GM19035 (cell line): Measurements from ENCODE around the gene ZKSCAN7.
"Not testable (repeated sequence)": the region's sequence is repeated elsewhere in the genome, so short reads cannot be mapped to it uniquely, and the experiment has no call there.

ENCODE experiments used
- ATAC-seq: cut with Tn5 transposase; IDR thresholded peaks from one replicate; pipeline ENCODE4 v1.9.1; 2021; ENCODE audit not compliant: unreplicated experiment

Gene ZKSCAN7

DNA sequence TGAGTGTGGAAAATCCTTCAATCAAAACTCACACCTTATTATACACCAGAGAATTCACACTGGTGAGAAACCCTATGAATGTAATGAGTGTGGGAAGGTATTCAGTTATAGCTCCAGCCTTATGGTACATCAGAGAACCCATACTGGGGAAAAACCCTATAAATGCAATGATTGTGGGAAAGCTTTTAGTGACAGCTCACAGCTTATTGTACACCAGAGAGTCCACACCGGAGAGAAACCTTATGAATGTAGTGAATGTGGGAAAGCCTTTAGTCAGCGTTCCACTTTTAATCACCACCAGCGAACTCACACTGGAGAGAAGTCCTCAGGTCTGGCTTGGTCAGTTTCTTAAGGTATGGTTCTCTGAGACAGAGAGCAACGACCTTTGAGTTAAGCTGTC, 16.0 kb downstream of the ZKSCAN7 start:
- no peak for ATAC-seq

DNA sequence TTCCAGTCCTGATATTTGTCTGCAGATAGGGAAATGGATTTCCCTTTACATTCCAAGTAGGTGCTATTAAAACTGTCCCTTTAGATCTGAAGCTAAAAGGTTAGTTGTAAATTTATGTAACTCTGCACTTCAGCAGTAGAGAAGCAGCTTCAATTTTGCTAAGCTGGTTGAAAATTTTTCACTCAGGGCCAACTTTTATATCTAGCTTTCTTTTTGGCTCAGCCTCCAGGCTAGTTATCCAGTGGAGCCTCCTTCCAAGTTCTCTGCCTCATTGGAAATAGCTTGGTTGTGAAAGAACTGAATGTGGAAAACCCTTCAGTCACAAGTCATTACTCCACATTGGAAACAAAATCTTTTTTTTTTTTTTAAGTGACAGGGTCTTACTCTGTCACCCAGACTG, 21.6 kb downstream of the ZKSCAN7 start:
- no peak for ATAC-seq

DNA sequence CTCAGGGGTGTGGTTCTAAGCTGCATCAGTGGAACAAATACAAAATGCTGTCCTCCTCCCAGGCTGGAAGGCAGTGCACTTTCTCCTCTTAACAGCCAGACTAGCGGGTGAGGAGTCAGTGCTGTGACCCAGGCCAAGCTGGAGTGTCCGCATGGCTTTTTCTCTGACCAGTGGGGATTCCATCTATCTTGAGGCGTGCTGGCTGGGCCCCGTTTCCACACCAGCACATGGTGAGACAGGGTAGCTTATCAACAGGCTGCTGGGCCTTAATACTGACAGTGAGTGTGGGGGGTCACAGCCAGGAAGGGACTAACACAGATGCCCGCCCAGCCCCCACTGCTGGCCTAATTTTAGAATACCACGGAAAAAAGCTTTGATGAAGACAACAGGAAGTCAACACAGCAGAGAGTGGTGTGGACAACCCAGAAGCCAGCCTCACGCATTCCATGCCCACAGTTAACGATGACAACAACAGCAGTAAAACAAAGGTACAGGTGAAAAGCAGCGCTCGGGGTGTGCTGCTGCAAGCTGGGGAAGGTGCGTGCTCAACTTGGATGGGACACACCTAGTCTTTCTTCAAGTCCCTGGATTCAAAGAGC, 22.5 kb downstream of the ZKSCAN7 start:
- ATAC-seq = not testable (repeated sequence)

DNA sequence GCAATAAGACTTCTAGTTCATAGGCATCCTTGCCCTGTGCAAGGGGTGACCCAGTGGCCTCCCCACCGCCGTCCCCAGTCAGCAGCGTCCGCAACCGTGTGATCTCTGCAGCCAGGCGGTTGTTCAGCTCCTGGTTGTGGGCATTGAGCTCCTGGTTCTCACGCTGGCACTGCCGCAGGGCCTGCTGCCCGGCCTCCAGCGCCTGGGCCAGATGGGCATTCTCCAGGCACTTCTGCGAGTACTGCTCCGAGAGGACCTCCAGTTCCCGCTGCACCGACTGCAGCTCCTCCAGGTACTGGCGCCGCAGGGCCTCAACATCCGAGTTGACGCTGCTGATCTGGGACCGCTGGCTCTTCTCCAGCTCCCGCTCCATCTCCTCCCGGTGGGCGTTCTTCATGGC, 23.3 kb downstream of the ZKSCAN7 start:
- not testable (repeated sequence) for ATAC-seq

DNA sequence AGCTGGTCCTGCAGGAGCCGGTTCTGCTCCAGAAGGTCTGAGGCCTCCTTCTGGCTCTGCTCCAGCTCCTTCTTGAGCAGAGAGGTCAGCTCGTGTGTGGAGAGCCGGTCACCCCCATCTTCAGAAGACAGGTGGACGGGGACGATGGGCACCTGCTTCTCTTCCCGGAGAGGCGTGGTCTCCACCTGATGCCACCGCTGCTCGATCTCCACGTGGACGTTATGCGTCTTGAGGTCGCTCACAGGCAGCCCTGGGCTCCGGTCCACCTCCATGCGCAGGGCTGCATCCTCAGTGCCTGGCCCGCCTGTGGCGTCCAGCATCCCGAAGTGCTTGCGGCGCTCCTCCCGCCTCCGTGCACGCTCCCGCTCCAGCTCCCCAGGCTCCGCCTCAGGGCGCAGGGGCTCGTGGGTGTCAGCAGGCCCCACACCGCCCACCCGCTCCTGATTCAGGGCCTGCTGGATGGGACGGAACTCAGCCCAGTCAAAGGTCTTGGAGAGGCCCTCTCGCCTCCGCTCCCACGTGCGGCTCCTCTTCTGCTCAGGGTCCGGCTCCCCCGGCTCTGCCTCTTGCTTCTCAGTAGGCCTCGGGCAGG, 24.0 kb downstream of the ZKSCAN7 start:
- ATAC-seq = not testable (repeated sequence)

DNA sequence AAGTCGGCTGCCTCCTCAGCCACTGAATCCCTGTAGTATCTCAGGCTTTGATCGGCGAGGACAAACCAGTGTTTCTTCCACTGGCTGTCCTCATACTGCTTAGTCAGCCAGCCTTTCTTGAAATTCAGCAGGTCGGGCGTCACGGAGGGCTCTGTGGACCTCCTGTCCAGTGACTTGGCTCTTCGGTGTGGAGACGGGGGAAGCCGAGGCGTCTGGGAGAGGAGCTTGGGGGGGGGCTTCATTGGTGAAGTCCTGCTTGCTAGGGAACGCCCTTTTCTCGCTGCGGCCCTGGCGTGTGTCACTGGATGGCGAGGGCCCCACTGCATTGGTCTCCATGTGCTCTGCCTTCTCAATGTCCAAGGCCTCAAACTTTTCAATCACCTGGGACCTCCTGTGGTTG, 24.8 kb downstream of the ZKSCAN7 start:
- ATAC-seq = not testable (repeated sequence)

DNA sequence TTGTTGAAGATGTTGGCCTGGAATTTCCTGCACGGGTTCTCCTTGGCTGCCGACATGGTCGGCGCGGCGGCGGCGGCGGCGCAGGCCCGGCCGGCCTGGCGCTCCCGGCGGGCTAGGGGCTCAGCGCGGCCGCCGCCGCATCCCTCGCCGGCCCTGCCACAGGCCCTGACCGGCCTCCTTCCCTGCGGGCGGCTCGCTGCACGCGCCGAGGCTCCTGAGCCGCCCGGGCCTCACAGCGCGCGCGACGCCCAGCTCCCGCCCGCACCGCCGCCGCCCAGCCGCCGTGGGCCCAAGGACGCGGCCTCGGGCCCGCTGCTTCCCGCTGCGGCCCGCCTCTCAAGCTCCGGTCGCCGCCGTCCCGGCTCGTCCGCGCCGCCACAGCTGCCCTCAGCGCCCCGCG, 26.0 kb downstream of the ZKSCAN7 start:
- ATAC-seq = not testable (repeated sequence)

DNA sequence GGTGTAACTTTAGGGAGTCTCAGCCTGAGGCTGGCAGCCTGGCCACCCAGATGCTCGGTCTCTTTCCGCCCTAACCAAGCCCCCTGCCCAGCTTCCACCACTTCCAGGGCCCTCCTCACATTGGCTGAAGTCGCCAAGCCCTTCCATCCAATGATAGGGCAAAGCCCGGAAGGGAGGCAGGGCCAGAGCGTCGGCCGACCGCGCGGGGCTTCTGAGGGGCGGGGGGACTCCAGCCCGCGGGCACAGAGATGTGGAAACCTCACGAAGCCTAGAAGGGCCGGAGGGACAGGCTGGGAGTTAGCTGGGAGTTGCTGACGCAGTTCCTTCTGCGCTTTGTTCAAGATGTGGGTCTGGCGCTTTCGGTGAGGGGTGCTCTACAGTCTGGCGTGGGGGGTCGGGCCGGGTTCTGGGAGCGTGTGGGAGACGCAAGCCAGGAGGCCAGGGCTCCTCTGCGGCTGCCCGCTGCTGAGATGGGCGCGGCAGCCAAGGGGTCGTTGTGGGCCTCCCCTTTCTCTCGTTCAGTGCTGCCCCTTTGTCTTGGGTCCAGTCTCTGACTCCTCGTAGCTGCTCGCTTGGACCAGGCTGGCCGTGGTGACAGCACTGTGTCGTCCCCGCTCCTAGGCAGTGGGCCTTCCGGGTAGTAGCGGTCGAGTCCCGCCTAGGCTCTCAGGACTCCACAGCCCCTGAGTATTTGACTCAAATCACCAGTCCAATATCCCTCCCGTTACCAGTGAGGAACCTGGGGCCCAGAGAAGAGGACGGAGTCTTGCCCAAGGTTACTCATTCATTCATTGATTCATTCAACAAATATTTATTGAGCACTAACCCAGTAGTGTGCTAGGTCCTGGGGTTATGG, 29.9 kb downstream of the ZKSCAN7 start, which contains the start of gene ZNF660:
Gene ZNF660 (plus strand): TSS at position 319 of the 856 bp plus-strand sequence. CDS start 9,230 bp downstream, outside the sequence.
- ATAC-seq = no peak

DNA sequence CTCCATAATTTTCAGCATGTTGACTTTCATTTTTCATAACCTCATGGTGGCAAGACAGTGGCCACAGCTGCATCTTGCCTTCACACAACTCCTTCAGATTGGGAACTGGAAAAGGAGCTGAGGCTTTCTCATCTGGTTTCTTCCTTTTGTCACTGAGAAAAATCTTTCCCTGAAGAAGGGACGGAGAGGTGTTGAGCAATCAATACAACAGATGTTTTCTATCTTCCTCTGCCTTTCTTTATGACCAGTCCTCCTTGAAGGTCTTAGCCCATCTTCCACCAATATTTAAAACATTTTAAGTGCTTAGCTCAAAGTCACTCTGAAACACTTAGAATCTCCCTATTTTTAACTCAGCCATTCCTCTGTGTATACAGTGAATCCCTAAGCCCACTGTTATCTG, 41.6 kb downstream of the ZKSCAN7 start:
- no peak for ATAC-seq

DNA sequence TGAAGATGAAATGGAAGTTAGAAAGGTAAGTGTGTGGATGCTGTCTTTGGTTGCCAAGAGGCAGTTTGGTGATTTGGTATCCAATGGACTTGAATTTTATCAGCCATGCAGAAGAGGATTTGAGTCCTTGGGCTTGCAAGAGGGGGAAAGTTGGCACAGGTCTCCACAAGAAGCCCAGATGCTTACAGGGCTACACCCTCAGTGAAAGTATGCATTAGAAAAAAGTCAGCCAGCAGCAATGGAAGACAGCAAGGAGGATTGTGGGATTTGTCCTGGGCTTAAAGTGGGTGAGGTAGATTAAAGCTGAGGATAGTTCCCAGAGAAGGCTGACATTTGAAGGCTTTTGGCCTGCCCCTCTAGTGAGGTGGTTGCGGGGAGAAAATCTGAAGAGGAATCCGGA, 46.8 kb downstream of the ZKSCAN7 start:
- ATAC-seq = no peak

DNA sequence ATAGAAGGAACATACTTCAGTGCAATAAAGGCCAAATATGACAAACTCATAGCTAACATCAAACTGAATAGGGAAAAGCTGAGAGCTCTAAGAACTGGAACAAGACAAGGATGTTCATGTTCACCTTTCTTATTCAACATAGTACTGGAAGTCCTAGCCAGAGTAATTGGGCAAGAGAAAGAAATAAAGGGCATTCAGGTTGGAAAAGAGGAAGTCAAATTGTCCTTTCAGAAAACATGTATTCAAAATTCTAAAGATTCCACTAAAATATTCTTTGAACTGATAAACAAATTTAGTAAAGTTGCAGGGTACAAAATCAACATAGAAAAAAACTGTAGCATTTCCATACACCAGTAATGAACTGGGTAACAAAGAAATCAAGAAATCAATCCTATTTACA, 57.7 kb downstream of the ZKSCAN7 start:
- ATAC-seq = no peak
